Measurements from ENCODE around the gene DYSF. TPM values are rescaled to one million over a fixed set of nuclear protein-coding genes. Genes with fewer than 3 reads are reported as not detected.
A peak's percentile ranks its signal among the peaks of the same experiment; 100 is the strongest.

DYSF gene
- total and polyA plus RNA-seq, 2 donors (not counting 3 experiments of a cell fraction or from before 2014, with no cell fraction given), result 50.9 to 152 TPM

DNA sequence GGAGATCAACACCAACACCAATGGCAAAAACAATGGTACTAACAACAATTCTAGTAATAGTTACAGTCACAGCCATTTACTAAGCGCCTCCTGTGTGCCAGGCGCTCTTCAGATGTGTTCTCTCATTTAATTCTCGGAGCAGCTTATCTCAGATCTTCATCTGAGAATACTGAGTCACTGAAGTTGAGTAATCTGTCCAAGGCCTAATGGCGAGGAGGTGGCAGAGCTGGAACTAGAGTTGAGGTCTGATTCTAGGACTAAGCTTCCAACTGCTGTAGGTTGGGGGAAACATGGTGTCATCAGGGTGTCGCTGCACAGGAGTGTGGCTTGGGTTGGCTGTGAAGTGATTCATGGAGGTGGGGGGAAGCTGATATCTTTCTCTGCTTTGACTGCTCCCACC, 156.1 kb downstream of the DYSF start:
- ChIA-PET POLR2A (no interaction called here), CTCF (interaction anchor here (0.6 to 3.8 kb wide), 12 partner anchors 11 to 310 kb away, joined by 3 to 52 read pairs (median 3); no protein-coding TSS in a partner anchor)
- no peak for DNase-seq (ENCODE audit: low read depth, low spot score)
- Histone ChIP-seq H2AFZ (ENCODE audit: low read depth, low read length) (no peak overlapping the region), H4K20me1 (replicated peaks; ENCODE audit: control insufficient read depth, extremely low read depth, insufficient read depth, low read length) (no peaks in the 10 kb centered on the region), H3K4me2 (ENCODE audit: insufficient read depth, low read length) (no peak overlapping the region), H3K27ac (ENCODE audit: insufficient read depth, low read depth, low read length) (peak overlapping the region; percentile 59), H3K9ac (replicated peaks; ENCODE audit: extremely low read depth, insufficient read depth, low read length) (no peak overlapping the region), H3K4me3 (replicated peaks in 1 of 3; ENCODE audit: insufficient read depth in 1 of 3, low read depth in 1 of 3, low read length in 3 of 3) (no peak overlapping the region), H3K36me3 (ENCODE audit: control insufficient read depth in 2 of 2, extremely low read depth in 1 of 2, insufficient read depth in 2 of 2, low read length in 2 of 2) (peaks cover 0 to 20% of the 10 kb centered on the region in 2 experiments), H3K27me3 (ENCODE audit: control insufficient read depth in 2 of 2, insufficient read depth in 2 of 2, low read length in 2 of 2) (no peaks in the 10 kb centered on the region), H3K79me2 (ENCODE audit: control insufficient read depth, insufficient read depth, low read length) (no peaks in the 10 kb centered on the region), H3K4me1 (ENCODE audit: control insufficient read depth, extremely low read depth, insufficient read depth, low read length) (peaks cover 32% of the 10 kb centered on the region), H3K9me1 (replicated peaks; ENCODE audit: control insufficient read depth, extremely low read depth, insufficient read depth, low read length) (no peaks in the 10 kb centered on the region), H3K9me3 (replicated peaks; ENCODE audit: control insufficient read depth, insufficient read depth, low read length) (no peaks in the 10 kb centered on the region)
- FAIRE-seq, result peak; percentile 65
- BruUV-seq (replicated peaks), result no TSS peak
- dilution Hi-C loops (cut with MboI; ENCODE audit: extremely low pct_ligation_motif_present, low sequenced_read_pairs) (no loop called here), intact Hi-C loops (cut with micrococcal nuclease) (loop anchor here (5.0 to 10.0 kb wide), 2 partner anchors 155 to 543 kb away; partner anchors contain the start of gene DYSF)
- TF ChIP-seq JUN (IDR thresholded peaks at IDR 0.05; ENCODE audit: borderline replicate concordance, insufficient read depth, insufficient read length, low read depth) (peak; percentile 6), EZH2 (IDR thresholded peaks at IDR 0.05; ENCODE audit: borderline replicate concordance, low read depth, low read length, severe bottlenecking) (no peak), GATA2 (IDR thresholded peaks at IDR 0.05; ENCODE audit: insufficient read depth, insufficient read length, low read depth, low read length) (peak; percentile 73)

DNA sequence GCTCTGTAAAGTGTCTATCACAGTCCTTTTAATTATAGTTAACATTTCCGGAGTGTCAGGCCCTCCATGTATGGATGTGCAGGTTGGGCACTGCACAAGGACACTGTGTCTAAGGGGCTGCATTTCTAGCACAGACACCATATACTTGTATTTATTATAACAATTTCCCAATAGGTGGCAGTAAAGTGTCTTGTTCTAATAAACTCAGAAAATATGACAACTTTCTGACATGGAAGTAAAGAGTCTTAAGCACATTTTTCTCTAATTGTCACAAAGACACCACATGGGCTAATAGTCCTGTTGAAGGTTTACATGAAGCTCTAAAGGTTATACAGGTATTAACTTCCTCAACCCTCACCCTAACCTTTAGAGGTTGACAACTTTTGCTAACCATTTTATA, 156.6 kb downstream of the DYSF start:
- FAIRE-seq (peak; percentile 71), DNase-seq (ENCODE audit: low read depth, low spot score) (peak; percentile 42)
- Histone ChIP-seq H3K9ac (replicated peaks; ENCODE audit: extremely low read depth, insufficient read depth, low read length) (no peak overlapping the region), H3K4me1 (ENCODE audit: control insufficient read depth, extremely low read depth, insufficient read depth, low read length) (peaks cover 32% of the 10 kb centered on the region), H3K36me3 (ENCODE audit: control insufficient read depth in 2 of 2, extremely low read depth in 1 of 2, insufficient read depth in 2 of 2, low read length in 2 of 2) (peaks cover 0 to 20% of the 10 kb centered on the region in 2 experiments), H3K9me1 (replicated peaks; ENCODE audit: control insufficient read depth, extremely low read depth, insufficient read depth, low read length) (no peaks in the 10 kb centered on the region), H3K79me2 (ENCODE audit: control insufficient read depth, insufficient read depth, low read length) (no peaks in the 10 kb centered on the region), H3K4me3 (replicated peaks in 1 of 3; ENCODE audit: insufficient read depth in 1 of 3, low read depth in 1 of 3, low read length in 3 of 3) (no peak overlapping the region), H3K27ac (ENCODE audit: insufficient read depth, low read depth, low read length) (peak overlapping the region; percentile 59), H4K20me1 (replicated peaks; ENCODE audit: control insufficient read depth, extremely low read depth, insufficient read depth, low read length) (no peaks in the 10 kb centered on the region), H2AFZ (ENCODE audit: low read depth, low read length) (no peak overlapping the region), H3K4me2 (ENCODE audit: insufficient read depth, low read length) (no peak overlapping the region), H3K9me3 (replicated peaks; ENCODE audit: control insufficient read depth, insufficient read depth, low read length) (no peaks in the 10 kb centered on the region), H3K27me3 (ENCODE audit: control insufficient read depth in 2 of 2, insufficient read depth in 2 of 2, low read length in 2 of 2) (no peaks in the 10 kb centered on the region)
- intact Hi-C loops (cut with micrococcal nuclease), result loop anchor here (1.0 to 10.0 kb wide), 5 partner anchors 65 to 542 kb away; partner anchors contain the start of gene DYSF
- no TSS peak for BruUV-seq (replicated peaks)
- TF ChIP-seq POLR2A (IDR thresholded peaks at IDR 0.05; ENCODE audit: low read depth, low read length) (no peak), POLR2AphosphoS5 (IDR thresholded peaks at IDR 0.05; ENCODE audit: insufficient read depth, low read depth, low read length) (no peak), FOS (IDR thresholded peaks at IDR 0.05; ENCODE audit: borderline replicate concordance, insufficient read depth, low read length) (no peak)
- TF ChIP-seq, protein P1, sequence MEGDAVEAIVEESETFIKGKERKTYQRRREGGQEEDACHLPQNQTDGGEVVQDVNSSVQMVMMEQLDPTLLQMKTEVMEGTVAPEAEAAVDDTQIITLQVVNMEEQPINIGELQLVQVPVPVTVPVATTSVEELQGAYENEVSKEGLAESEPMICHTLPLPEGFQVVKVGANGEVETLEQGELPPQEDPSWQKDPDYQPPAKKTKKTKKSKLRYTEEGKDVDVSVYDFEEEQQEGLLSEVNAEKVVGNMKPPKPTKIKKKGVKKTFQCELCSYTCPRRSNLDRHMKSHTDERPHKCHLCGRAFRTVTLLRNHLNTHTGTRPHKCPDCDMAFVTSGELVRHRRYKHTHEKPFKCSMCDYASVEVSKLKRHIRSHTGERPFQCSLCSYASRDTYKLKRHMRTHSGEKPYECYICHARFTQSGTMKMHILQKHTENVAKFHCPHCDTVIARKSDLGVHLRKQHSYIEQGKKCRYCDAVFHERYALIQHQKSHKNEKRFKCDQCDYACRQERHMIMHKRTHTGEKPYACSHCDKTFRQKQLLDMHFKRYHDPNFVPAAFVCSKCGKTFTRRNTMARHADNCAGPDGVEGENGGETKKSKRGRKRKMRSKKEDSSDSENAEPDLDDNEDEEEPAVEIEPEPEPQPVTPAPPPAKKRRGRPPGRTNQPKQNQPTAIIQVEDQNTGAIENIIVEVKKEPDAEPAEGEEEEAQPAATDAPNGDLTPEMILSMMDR (IDR thresholded peaks at IDR 0.05; ENCODE audit: extremely low read depth in 1 of 2, insufficient read depth in 1 of 2, low read depth in 1 of 2, low read length in 2 of 2), result peak in 1 of 2 donors; percentile 27
- POLR2A ChIA-PET, result no interaction called here
- CTCF ChIA-PET, result interaction anchor here (0.6 to 3.8 kb wide), 9 partner anchors 11 to 540 kb away, joined by 3 to 52 read pairs (median 3); no protein-coding TSS in a partner anchor
- dilution Hi-C loops (cut with MboI; ENCODE audit: extremely low pct_ligation_motif_present, low sequenced_read_pairs), result no loop called here

Measured in endothelial cell of umbilical vein (primary cell).